ENCODE results near the gene FDXR. TPM values are rescaled to one million over a fixed set of nuclear protein-coding genes. Genes with fewer than 3 reads are reported as not detected.

The FDXR gene
- total RNA-seq, 2 donors from 2014 or later, result 4.1 to 7.9 TPM

- no peak for DNase-seq (ENCODE audit: low spot score)
- H3K27me3 ChIP-seq, result no peaks in the 10 kb centered on the region
Measured at GRCh38 chr17:74875977-74876593, 3.3 kb upstream of the FDXR start.

GRCh38 chr17:74875155-74875976, 2.6 kb upstream of the FDXR start:
- no peak for DNase-seq (ENCODE audit: low spot score)
- no peaks in the 10 kb centered on the region for H3K9me3 ChIP-seq
- H3K4me1 ChIP-seq, result peaks cover 0 to 41% of the 10 kb centered on the region in 2 donors
- no peak for TF ChIP-seq CTCF (IDR thresholded peaks at IDR 0.05)
- H3K4me3 ChIP-seq, result no peak overlapping the region
- H3K27ac ChIP-seq, result no peak overlapping the region
- no peaks in the 10 kb centered on the region for H3K27me3 ChIP-seq
- no peaks in the 10 kb centered on the region for H3K36me3 ChIP-seq

More at GRCh38 chr17:74875977-74876593, 3.3 kb upstream of the FDXR start:
- Histone ChIP-seq H3K36me3 (no peaks in the 10 kb centered on the region), H3K27ac (no peak overlapping the region), H3K9me3 (no peaks in the 10 kb centered on the region), H3K4me1 (peaks cover 0 to 41% of the 10 kb centered on the region in 2 donors), H3K4me3 (no peak overlapping the region)
- no peak for TF ChIP-seq CTCF (IDR thresholded peaks at IDR 0.05)

GRCh38 chr17:74874615-74875037, 1.8 kb upstream of the FDXR start:
- DNase-seq (ENCODE audit: low spot score), result no peak
- Histone ChIP-seq H3K27ac (no peak overlapping the region), H3K27me3 (no peaks in the 10 kb centered on the region), H3K9me3 (no peaks in the 10 kb centered on the region), H3K4me3 (no peak overlapping the region), H3K4me1 (peaks cover 0 to 41% of the 10 kb centered on the region in 2 donors), H3K36me3 (no peaks in the 10 kb centered on the region)
- TF ChIP-seq CTCF (IDR thresholded peaks at IDR 0.05), result no peak

- H3K9me3 ChIP-seq, result no peaks in the 10 kb centered on the region
- no peak for DNase-seq (ENCODE audit: low spot score)
Measured at GRCh38 chr17:74873874-74874614, 1.2 kb upstream of the FDXR start.

More at GRCh38 chr17:74873874-74874614, 1.2 kb upstream of the FDXR start:
- no peak for TF ChIP-seq CTCF (IDR thresholded peaks at IDR 0.05)
- Histone ChIP-seq H3K27ac (peak overlapping the region; percentile 87 to 88), H3K27me3 (no peaks in the 10 kb centered on the region), H3K4me1 (peaks cover 0 to 41% of the 10 kb centered on the region in 2 donors), H3K4me3 (peak overlapping the region; percentile 57 to 72), H3K36me3 (no peaks in the 10 kb centered on the region)
